ENCODE data around the gene IQCH. TPM values are rescaled to one million over a fixed set of nuclear protein-coding genes. Genes with fewer than 3 reads are reported as not detected.

Gene IQCH
- total and polyA plus RNA-seq, 4 donors, result 1.2 to 3.4 (median 2.0) TPM; not detected in 1

GRCh38 chr15:67365994-67366393 is 111.4 kb downstream of the IQCH start:
- Histone ChIP-seq H3K36me3 (ENCODE audit: control insufficient read depth in 1 of 2, insufficient read depth in 2 of 2, low read length in 1 of 2) (no peaks in the 10 kb centered on the region), H3K4me3 (ENCODE audit: low read length in 2 of 2) (no peak overlapping the region), H3K27ac (ENCODE audit: low read depth in 1 of 2, low read length in 2 of 2) (no peak overlapping the region), H3K27me3 (ENCODE audit: control insufficient read depth in 1 of 2, insufficient read depth in 2 of 2, low read length in 1 of 2) (no peaks in the 10 kb centered on the region), H3K9me3 (ENCODE audit: control insufficient read depth, low read length) (no peaks in the 10 kb centered on the region), H3K4me1 (ENCODE audit: control insufficient read depth in 1 of 2, insufficient read depth in 2 of 2, low read length in 2 of 2) (no peaks in the 10 kb centered on the region)
- no peak for DNase-seq
- no peak for ATAC-seq (ENCODE audit: low FRiP score)
- whole genome bisulfite sequencing, 2 donors, result 65 to 77% methylated on average over 2 of the region's 2 CpGs
- intact Hi-C loops (cut with DNase I), result no loop called here

- Histone ChIP-seq H3K4me1 (ENCODE audit: control insufficient read depth in 1 of 2, insufficient read depth in 2 of 2, low read length in 2 of 2) (no peaks in the 10 kb centered on the region), H3K36me3 (ENCODE audit: control insufficient read depth in 1 of 2, insufficient read depth in 2 of 2, low read length in 1 of 2) (no peaks in the 10 kb centered on the region), H3K27ac (ENCODE audit: low read depth in 1 of 2, low read length in 2 of 2) (no peak overlapping the region), H3K27me3 (ENCODE audit: control insufficient read depth in 1 of 2, insufficient read depth in 2 of 2, low read length in 1 of 2) (no peaks in the 10 kb centered on the region), H3K4me3 (ENCODE audit: low read length in 2 of 2) (no peak overlapping the region), H3K9me3 (ENCODE audit: control insufficient read depth, low read length) (no peaks in the 10 kb centered on the region)
- DNase-seq, result peak in 1 of 2 donors; percentile 33
- no peak for ATAC-seq (ENCODE audit: low FRiP score)
- WGBS, 2 donors, result 95 to 97% methylated on average over 1 of the region's 1 CpG
- intact Hi-C loops (cut with DNase I), result no loop called here
Measured at GRCh38 chr15:67366904-67367303, 112.3 kb downstream of the IQCH start.

GRCh38 chr15:67369359-67369998 is 114.9 kb downstream of the IQCH start:
- Histone ChIP-seq H3K27ac (ENCODE audit: low read depth in 1 of 2, low read length in 2 of 2) (no peak overlapping the region), H3K4me3 (ENCODE audit: low read length in 2 of 2) (no peak overlapping the region), H3K36me3 (ENCODE audit: control insufficient read depth in 1 of 2, insufficient read depth in 2 of 2, low read length in 1 of 2) (no peaks in the 10 kb centered on the region), H3K9me3 (ENCODE audit: control insufficient read depth, low read length) (no peaks in the 10 kb centered on the region), H3K27me3 (ENCODE audit: control insufficient read depth in 1 of 2, insufficient read depth in 2 of 2, low read length in 1 of 2) (no peaks in the 10 kb centered on the region), H3K4me1 (ENCODE audit: control insufficient read depth in 1 of 2, insufficient read depth in 2 of 2, low read length in 2 of 2) (no peaks in the 10 kb centered on the region)
- DNase-seq, result no peak
- no peak for ATAC-seq (ENCODE audit: low FRiP score)
- intact Hi-C loops (cut with DNase I), result no loop called here
- WGBS, 2 donors, result 84 to 87% methylated on average over 2 of the region's 2 CpGs

GRCh38 chr15:67370206-67370954 is 115.8 kb downstream of the IQCH start:
- intact Hi-C loops (cut with DNase I), result no loop called here
- H3K27me3 ChIP-seq (ENCODE audit: control insufficient read depth in 1 of 2, insufficient read depth in 2 of 2, low read length in 1 of 2), result no peaks in the 10 kb centered on the region
- WGBS, 2 donors, result 78% methylated on average over 9 of the region's 9 CpGs
- no peaks in the 10 kb centered on the region for H3K36me3 ChIP-seq (ENCODE audit: control insufficient read depth in 1 of 2, insufficient read depth in 2 of 2, low read length in 1 of 2)
- H3K9me3 ChIP-seq (ENCODE audit: control insufficient read depth, low read length), result no peaks in the 10 kb centered on the region
- no peak for ATAC-seq (ENCODE audit: low FRiP score)
- no peaks in the 10 kb centered on the region for H3K4me1 ChIP-seq (ENCODE audit: control insufficient read depth in 1 of 2, insufficient read depth in 2 of 2, low read length in 2 of 2)
- no peak for DNase-seq
- H3K4me3 ChIP-seq (ENCODE audit: low read length in 2 of 2), result no peak overlapping the region
- H3K27ac ChIP-seq (ENCODE audit: low read depth in 1 of 2, low read length in 2 of 2), result no peak overlapping the region

- WGBS, 2 donors, result 90 to 93% methylated on average over 8 of the region's 8 CpGs
- no peaks in the 10 kb centered on the region for H3K36me3 ChIP-seq (ENCODE audit: control insufficient read depth in 1 of 2, insufficient read depth in 2 of 2, low read length in 1 of 2)
- DNase-seq (no peak), ATAC-seq (ENCODE audit: low FRiP score) (no peak)
- H3K4me3 ChIP-seq (ENCODE audit: low read length in 2 of 2), result no peak overlapping the region
- intact Hi-C loops (cut with DNase I), result no loop called here
- H3K4me1 ChIP-seq (ENCODE audit: control insufficient read depth in 1 of 2, insufficient read depth in 2 of 2, low read length in 2 of 2), result no peaks in the 10 kb centered on the region
- H3K9me3 ChIP-seq (ENCODE audit: control insufficient read depth, low read length), result no peaks in the 10 kb centered on the region
- H3K27me3 ChIP-seq (ENCODE audit: control insufficient read depth in 1 of 2, insufficient read depth in 2 of 2, low read length in 1 of 2), result no peaks in the 10 kb centered on the region
- no peak overlapping the region for H3K27ac ChIP-seq (ENCODE audit: low read depth in 1 of 2, low read length in 2 of 2)
Measured at GRCh38 chr15:67372543-67372942, 118.0 kb downstream of the IQCH start.

GRCh38 chr15:67372986-67373675 is 118.5 kb downstream of the IQCH start:
- Histone ChIP-seq H3K4me3 (ENCODE audit: low read length in 2 of 2) (no peak overlapping the region), H3K36me3 (ENCODE audit: control insufficient read depth in 1 of 2, insufficient read depth in 2 of 2, low read length in 1 of 2) (no peaks in the 10 kb centered on the region), H3K27ac (ENCODE audit: low read depth in 1 of 2, low read length in 2 of 2) (no peak overlapping the region), H3K4me1 (ENCODE audit: control insufficient read depth in 1 of 2, insufficient read depth in 2 of 2, low read length in 2 of 2) (no peaks in the 10 kb centered on the region), H3K27me3 (ENCODE audit: control insufficient read depth in 1 of 2, insufficient read depth in 2 of 2, low read length in 1 of 2) (no peaks in the 10 kb centered on the region), H3K9me3 (ENCODE audit: control insufficient read depth, low read length) (no peaks in the 10 kb centered on the region)
- DNase-seq (no peak), ATAC-seq (ENCODE audit: low FRiP score) (no peak)
- 79 to 81% methylated on average over 6 of the region's 6 CpGs for WGBS, 2 donors
- intact Hi-C loops (cut with DNase I), result no loop called here

GRCh38 chr15:67373971-67374370 is 119.4 kb downstream of the IQCH start:
- intact Hi-C loops (cut with DNase I), result no loop called here
- Histone ChIP-seq H3K27me3 (ENCODE audit: control insufficient read depth in 1 of 2, insufficient read depth in 2 of 2, low read length in 1 of 2) (no peaks in the 10 kb centered on the region), H3K27ac (ENCODE audit: low read depth in 1 of 2, low read length in 2 of 2) (no peak overlapping the region), H3K36me3 (ENCODE audit: control insufficient read depth in 1 of 2, insufficient read depth in 2 of 2, low read length in 1 of 2) (no peaks in the 10 kb centered on the region), H3K4me3 (ENCODE audit: low read length in 2 of 2) (no peak overlapping the region), H3K9me3 (ENCODE audit: control insufficient read depth, low read length) (no peaks in the 10 kb centered on the region), H3K4me1 (ENCODE audit: control insufficient read depth in 1 of 2, insufficient read depth in 2 of 2, low read length in 2 of 2) (no peaks in the 10 kb centered on the region)
- ATAC-seq (ENCODE audit: low FRiP score) (no peak), DNase-seq (no peak)

- Histone ChIP-seq H3K4me1 (ENCODE audit: control insufficient read depth in 1 of 2, insufficient read depth in 2 of 2, low read length in 2 of 2) (no peaks in the 10 kb centered on the region), H3K9me3 (ENCODE audit: control insufficient read depth, low read length) (no peaks in the 10 kb centered on the region), H3K27ac (ENCODE audit: low read depth in 1 of 2, low read length in 2 of 2) (no peak overlapping the region), H3K36me3 (ENCODE audit: control insufficient read depth in 1 of 2, insufficient read depth in 2 of 2, low read length in 1 of 2) (no peaks in the 10 kb centered on the region), H3K4me3 (ENCODE audit: low read length in 2 of 2) (no peak overlapping the region), H3K27me3 (ENCODE audit: control insufficient read depth in 1 of 2, insufficient read depth in 2 of 2, low read length in 1 of 2) (no peaks in the 10 kb centered on the region)
- 80 to 86% methylated on average over 3 of the region's 3 CpGs for WGBS, 2 donors
- intact Hi-C loops (cut with DNase I), result no loop called here
- DNase-seq (no peak), ATAC-seq (ENCODE audit: low FRiP score) (no peak)
Measured at GRCh38 chr15:67379530-67379929, 124.9 kb downstream of the IQCH start.

- Histone ChIP-seq H3K9me3 (ENCODE audit: control insufficient read depth, low read length) (no peaks in the 10 kb centered on the region), H3K27ac (ENCODE audit: low read depth in 1 of 2, low read length in 2 of 2) (no peak overlapping the region), H3K4me3 (ENCODE audit: low read length in 2 of 2) (no peak overlapping the region), H3K4me1 (ENCODE audit: control insufficient read depth in 1 of 2, insufficient read depth in 2 of 2, low read length in 2 of 2) (no peaks in the 10 kb centered on the region), H3K27me3 (ENCODE audit: control insufficient read depth in 1 of 2, insufficient read depth in 2 of 2, low read length in 1 of 2) (no peaks in the 10 kb centered on the region), H3K36me3 (ENCODE audit: control insufficient read depth in 1 of 2, insufficient read depth in 2 of 2, low read length in 1 of 2) (no peaks in the 10 kb centered on the region)
- ATAC-seq (ENCODE audit: low FRiP score) (no peak), DNase-seq (no peak)
- intact Hi-C loops (cut with DNase I), result no loop called here
- WGBS, 2 donors, result 74 to 84% methylated on average over 1 of the region's 1 CpG
Measured at GRCh38 chr15:67380921-67381320, 126.3 kb downstream of the IQCH start.
